HEK293 (cell line): ENCODE data around the gene DZIP1L.

ENCODE experiments used
- CTCF ChIA-PET: fragments of 350-600 bp; formaldehyde crosslinking; extraction: SDS; loops from one replicate; lab custom pipeline; 2021; ENCODE audit warnings: antibody characterized with exemption; lab: Yijun Ruan, JAX
- POLR2A ChIA-PET: fragments of 300-600 bp; formaldehyde crosslinking; extraction: SDS; loops from one replicate; lab custom pipeline; 2020; ENCODE audit warnings: antibody characterized with exemption, inconsistent platforms; lab: Yijun Ruan, JAX
- H3K27ac ChIP-seq: fragments of 200-500 bp; sonication (Bioruptor generic); 2 replicates; pipeline ENCODE4 v1.5.1; 2014; ENCODE audit warnings: low read depth, low read length, control low read depth, inconsistent platforms; ENCODE audit errors: extremely low read depth
- H3K36me3 ChIP-seq, 2 experiments: fragments of 200-500 bp in 1 of 2; sonication (Bioruptor generic) in 1 of 2; 1 replicate in 1 of 2; 2 replicates in 1 of 2; pipeline ENCODE4 v1.5.1; 2014 to 2017; ENCODE audit warnings: inconsistent platforms in 2 of 2, low read length in 2 of 2; ENCODE audit not compliant: control insufficient read depth in 2 of 2, insufficient read depth in 1 of 2
- H3K4me1 ChIP-seq: fragments of 200-500 bp; sonication (Bioruptor generic); 2 replicates; pipeline ENCODE4 v1.5.1; 2014; ENCODE audit warnings: mild to moderate bottlenecking, low read length, inconsistent platforms; ENCODE audit not compliant: control insufficient read depth, insufficient read depth
- H3K4me3 ChIP-seq: 2 replicates; pipeline ENCODE4 v1.5.1; 2011; ENCODE audit warnings: low read depth, mild to moderate bottlenecking, control low read depth, low read length, moderate library complexity
- H3K9me3 ChIP-seq: fragments of 200-500 bp; sonication (Bioruptor generic); 2 replicates; pipeline ENCODE4 v1.5.1; 2014; ENCODE audit warnings: low read depth, low read length, inconsistent platforms; ENCODE audit not compliant: control insufficient read depth, insufficient read depth
- EGR2 ChIP-seq: fragments of 450-650 bp; formaldehyde crosslinking; IDR thresholded peaks from 2 replicates; pipeline ENCODE4 v1.5.1; 2016; ENCODE audit warnings: low read depth, missing biosample characterization, missing genetic modification characterization
- GFI1B ChIP-seq: fragments of 450-650 bp; formaldehyde crosslinking; IDR thresholded peaks from 2 replicates; pipeline ENCODE4 v1.5.1; 2016; ENCODE audit warnings: missing biosample characterization, missing genetic modification characterization
- SCRT2 ChIP-seq: fragments of 450-650 bp; formaldehyde crosslinking; IDR thresholded peaks from 2 replicates; pipeline ENCODE4 v1.5.1; 2016; ENCODE audit warnings: missing biosample characterization, missing genetic modification characterization
- ZBTB8A ChIP-seq: fragments of 450-650 bp; formaldehyde crosslinking; IDR thresholded peaks from 2 replicates; pipeline ENCODE4 v1.5.1; 2016; ENCODE audit warnings: missing biosample characterization, missing genetic modification characterization
- ZNF132 ChIP-seq: fragments of 450-650 bp; formaldehyde crosslinking; IDR thresholded peaks from 2 replicates; pipeline ENCODE4 v1.5.1; 2017; ENCODE audit warnings: missing biosample characterization, missing genetic modification characterization, borderline replicate concordance
- ZNF133 ChIP-seq: fragments of 450-650 bp; formaldehyde crosslinking; IDR thresholded peaks from 2 replicates; pipeline ENCODE4 v1.5.1; 2016; ENCODE audit warnings: missing biosample characterization, missing genetic modification characterization
- ZNF174 ChIP-seq: fragments of 450-650 bp; formaldehyde crosslinking; IDR thresholded peaks from 2 replicates; pipeline ENCODE4 v1.5.0; 2017; ENCODE audit warnings: missing biosample characterization, mild to moderate bottlenecking, missing genetic modification characterization
- ZNF175 ChIP-seq: fragments of 450-650 bp; formaldehyde crosslinking; IDR thresholded peaks from 2 replicates; pipeline ENCODE4 v1.5.1; 2016; ENCODE audit warnings: missing biosample characterization, missing genetic modification characterization
- ZNF416 ChIP-seq: fragments of 450-650 bp; formaldehyde crosslinking; IDR thresholded peaks from 2 replicates; pipeline ENCODE4 v1.5.1; 2016; ENCODE audit warnings: missing biosample characterization, missing genetic modification characterization
- ZNF423 ChIP-seq: fragments of 450-650 bp; formaldehyde crosslinking; IDR thresholded peaks from 2 replicates; pipeline ENCODE4 v1.5.1; 2016; ENCODE audit warnings: missing biosample characterization, missing genetic modification characterization
- ZNF510 ChIP-seq: fragments of 450-650 bp; formaldehyde crosslinking; IDR thresholded peaks from 2 replicates; pipeline ENCODE4 v1.5.1; 2018; ENCODE audit warnings: mild to moderate bottlenecking, missing genetic modification characterization, missing biosample characterization; ENCODE audit not compliant: insufficient replicate concordance
- ZNF514 ChIP-seq: fragments of 450-650 bp; formaldehyde crosslinking; IDR thresholded peaks from 2 replicates; pipeline ENCODE4 v1.5.1; 2016; ENCODE audit warnings: missing biosample characterization, missing genetic modification characterization
- ZNF530 ChIP-seq: fragments of 450-650 bp; formaldehyde crosslinking; IDR thresholded peaks from 2 replicates; pipeline ENCODE4 v1.5.1; 2016; ENCODE audit warnings: low read depth, missing biosample characterization, missing genetic modification characterization
- ZNF600 ChIP-seq: fragments of 450-650 bp; formaldehyde crosslinking; IDR thresholded peaks from 2 replicates; pipeline ENCODE4 v1.5.1; 2016; ENCODE audit warnings: missing biosample characterization, missing genetic modification characterization
- ZNF76 ChIP-seq: fragments of 450-650 bp; formaldehyde crosslinking; IDR thresholded peaks from 2 replicates; pipeline ENCODE4; 2016; ENCODE audit warnings: low read depth, missing biosample characterization, missing genetic modification characterization, borderline replicate concordance
- ZNF837 ChIP-seq: fragments of 450-650 bp; formaldehyde crosslinking; IDR thresholded peaks from 2 replicates; pipeline ENCODE4 v1.5.1; 2016; ENCODE audit warnings: missing biosample characterization, missing genetic modification characterization
- ZSCAN30 ChIP-seq: fragments of 450-650 bp; IDR thresholded peaks from 2 replicates; pipeline ENCODE4 v1.5.1; 2018; ENCODE audit warnings: missing biosample characterization, mild to moderate bottlenecking, missing genetic modification characterization, moderate library complexity
- TF ChIP-seq, protein P1 (sequence below): fragments of 450-650 bp; formaldehyde crosslinking; IDR thresholded peaks from 2 replicates; pipeline ENCODE4 v1.5.1; 2016; ENCODE audit warnings: missing biosample characterization, missing genetic modification characterization
- TF ChIP-seq, protein P2 (sequence below): fragments of 450-650 bp; formaldehyde crosslinking; IDR thresholded peaks from 2 replicates; pipeline ENCODE4 v1.5.1; 2016; ENCODE audit warnings: missing biosample characterization, missing genetic modification characterization
- TF ChIP-seq, protein P3 (sequence below): fragments of 450-650 bp; formaldehyde crosslinking; IDR thresholded peaks from 2 replicates; pipeline ENCODE4 v1.5.1; 2016; ENCODE audit warnings: missing biosample characterization, missing genetic modification characterization
- TF ChIP-seq, protein P4 (sequence below): fragments of 450-650 bp; formaldehyde crosslinking; IDR thresholded peaks from 2 replicates; pipeline ENCODE4 v1.5.1; 2016; ENCODE audit warnings: missing biosample characterization, missing genetic modification characterization

The DZIP1L gene

DNA sequence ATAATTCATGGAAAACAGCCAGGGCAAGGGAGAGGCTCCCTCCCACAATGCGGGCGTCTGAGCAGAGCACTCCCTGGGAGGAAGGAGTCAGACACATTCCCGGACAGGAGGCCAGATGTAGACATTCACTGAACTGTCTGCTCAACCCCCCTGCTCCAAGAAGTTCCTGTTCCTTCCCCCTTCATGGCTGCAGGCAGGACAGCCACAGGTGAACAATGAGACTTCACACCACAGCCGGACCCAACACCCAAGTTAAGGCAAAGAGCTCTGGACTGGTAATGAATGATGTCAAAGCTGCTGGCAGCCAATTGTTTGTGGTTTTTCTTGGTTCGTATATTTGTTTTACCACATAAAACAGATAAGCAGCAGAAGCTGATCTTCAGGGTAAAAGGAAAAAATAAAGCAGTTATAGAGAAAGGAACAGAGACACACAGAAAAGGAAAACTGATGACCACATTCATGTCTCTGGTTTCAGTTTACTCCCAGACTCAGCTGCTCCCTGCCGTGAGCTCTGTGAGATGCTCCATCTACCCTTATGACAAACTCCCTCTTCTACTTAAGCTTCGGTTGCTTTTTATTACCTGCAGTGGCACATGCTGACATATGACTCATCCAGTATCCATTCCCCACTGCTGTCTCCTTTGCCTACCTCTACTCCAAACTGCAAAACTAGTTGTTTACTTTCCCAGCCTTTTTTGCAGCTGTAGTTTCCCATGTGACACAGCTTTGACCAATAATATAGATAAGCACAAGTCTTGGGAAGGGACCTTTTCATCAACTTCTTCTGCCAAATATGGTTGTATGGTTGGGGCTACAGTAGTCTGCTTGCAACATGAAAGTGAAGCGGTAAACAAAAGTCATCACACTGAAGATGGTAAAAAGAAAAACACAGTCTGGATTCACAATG, 33.1 kb downstream of the DZIP1L start (continued):
- TF ChIP-seq, protein P1, sequence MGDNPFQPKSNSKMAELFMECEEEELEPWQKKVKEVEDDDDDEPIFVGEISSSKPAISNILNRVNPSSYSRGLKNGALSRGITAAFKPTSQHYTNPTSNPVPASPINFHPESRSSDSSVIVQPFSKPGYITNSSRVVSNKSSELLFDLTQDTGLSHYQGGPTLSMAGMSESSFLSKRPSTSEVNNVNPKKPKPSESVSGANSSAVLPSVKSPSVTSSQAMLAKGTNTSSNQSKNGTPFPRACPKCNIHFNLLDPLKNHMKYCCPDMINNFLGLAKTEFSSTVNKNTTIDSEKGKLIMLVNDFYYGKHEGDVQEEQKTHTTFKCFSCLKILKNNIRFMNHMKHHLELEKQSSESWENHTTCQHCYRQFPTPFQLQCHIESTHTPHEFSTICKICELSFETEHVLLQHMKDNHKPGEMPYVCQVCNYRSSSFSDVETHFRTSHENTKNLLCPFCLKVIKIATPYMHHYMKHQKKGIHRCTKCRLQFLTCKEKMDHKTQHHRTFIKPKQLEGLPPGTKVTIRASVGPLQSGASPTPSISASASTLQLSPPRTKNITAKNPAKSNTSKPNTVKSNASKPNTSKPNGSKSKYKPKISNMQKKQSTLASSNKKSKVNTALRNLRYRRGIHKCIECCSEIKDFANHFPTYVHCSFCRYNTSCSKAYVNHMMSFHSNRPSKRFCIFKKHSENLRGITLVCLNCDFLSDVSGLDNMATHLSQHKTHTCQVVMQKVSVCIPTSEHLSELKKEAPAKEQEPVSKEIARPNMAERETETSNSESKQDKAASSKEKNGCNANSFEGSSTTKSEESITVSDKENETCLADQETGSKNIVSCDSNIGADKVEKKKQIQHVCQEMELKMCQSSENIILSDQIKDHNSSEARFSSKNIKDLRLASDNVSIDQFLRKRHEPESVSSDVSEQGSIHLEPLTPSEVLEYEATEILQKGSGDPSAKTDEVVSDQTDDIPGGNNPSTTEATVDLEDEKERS (tag by site-specific recombination): no peak
- TF ChIP-seq ZNF837 (tag by site-specific recombination): no peak
- TF ChIP-seq ZNF416 (tag by site-specific recombination): no peak
- no peak for TF ChIP-seq ZNF510 (tag by site-specific recombination)
- TF ChIP-seq ZNF174: no peak
- TF ChIP-seq ZNF600: peak; percentile 59; the same call in 1 of the 2 replicates
- TF ChIP-seq ZNF132 (tag by site-specific recombination): no peak
- no peak for TF ChIP-seq ZNF514 (tag by site-specific recombination)
- TF ChIP-seq, all 188 proteins: peak for 57

DNA sequence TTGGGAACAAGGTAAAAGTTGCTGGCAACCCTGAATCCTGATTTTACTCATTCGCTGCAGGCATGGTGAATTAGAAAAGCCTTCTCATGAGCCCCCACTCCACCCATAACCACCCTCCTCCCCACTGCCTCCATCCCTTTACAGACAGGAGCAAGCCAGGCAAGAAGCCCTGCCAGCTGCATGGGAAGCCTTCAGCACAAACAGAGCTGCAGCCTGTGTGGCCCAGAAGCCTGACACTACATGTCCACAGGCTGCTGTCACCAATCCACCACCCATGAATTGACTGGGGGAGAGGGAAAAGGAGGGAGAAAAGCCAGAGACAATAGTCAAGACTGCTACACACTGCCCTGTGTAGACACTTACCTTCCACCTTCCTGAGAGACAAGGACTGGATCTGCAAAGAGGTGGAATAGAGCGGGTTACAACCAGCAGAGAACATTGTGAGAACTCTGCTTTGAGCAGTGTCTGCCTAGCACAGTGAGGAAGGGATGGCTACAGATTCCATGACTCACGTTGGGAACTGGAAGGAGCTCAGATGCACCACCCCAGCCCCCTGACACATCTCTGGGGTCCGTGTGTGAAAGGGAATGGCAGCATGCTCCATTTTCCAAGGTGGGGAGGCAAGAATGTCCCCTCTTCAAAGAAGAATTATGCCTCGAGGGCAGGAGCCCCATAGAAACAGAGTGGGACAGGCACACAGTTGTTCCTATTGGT, 33.9 kb downstream of the DZIP1L start:
- H3K36me3 ChIP-seq: peaks cover 0 to 75% of the 10 kb centered on the region in 2 experiments; a peak in 1 of 3 replicates
- H3K9me3 ChIP-seq: no peaks in the 10 kb centered on the region
- TF ChIP-seq ZSCAN30 (tag by site-specific recombination) (no peak), EGR2 (tag by site-specific recombination) (no peak), ZNF530 (tag by site-specific recombination) (no peak), GFI1B (tag by site-specific recombination) (no peak), SCRT2 (tag by site-specific recombination) (no peak), ZBTB8A (tag by site-specific recombination) (no peak), ZNF423 (tag by site-specific recombination) (no peak), ZNF175 (tag by site-specific recombination) (no peak), ZNF133 (tag by site-specific recombination) (no peak), ZNF76 (tag by site-specific recombination) (no peak)
- TF ChIP-seq, protein P2, sequence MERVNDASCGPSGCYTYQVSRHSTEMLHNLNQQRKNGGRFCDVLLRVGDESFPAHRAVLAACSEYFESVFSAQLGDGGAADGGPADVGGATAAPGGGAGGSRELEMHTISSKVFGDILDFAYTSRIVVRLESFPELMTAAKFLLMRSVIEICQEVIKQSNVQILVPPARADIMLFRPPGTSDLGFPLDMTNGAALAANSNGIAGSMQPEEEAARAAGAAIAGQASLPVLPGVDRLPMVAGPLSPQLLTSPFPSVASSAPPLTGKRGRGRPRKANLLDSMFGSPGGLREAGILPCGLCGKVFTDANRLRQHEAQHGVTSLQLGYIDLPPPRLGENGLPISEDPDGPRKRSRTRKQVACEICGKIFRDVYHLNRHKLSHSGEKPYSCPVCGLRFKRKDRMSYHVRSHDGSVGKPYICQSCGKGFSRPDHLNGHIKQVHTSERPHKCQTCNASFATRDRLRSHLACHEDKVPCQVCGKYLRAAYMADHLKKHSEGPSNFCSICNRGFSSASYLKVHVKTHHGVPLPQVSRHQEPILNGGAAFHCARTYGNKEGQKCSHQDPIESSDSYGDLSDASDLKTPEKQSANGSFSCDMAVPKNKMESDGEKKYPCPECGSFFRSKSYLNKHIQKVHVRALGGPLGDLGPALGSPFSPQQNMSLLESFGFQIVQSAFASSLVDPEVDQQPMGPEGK: no peak
- TF ChIP-seq, protein P3, sequence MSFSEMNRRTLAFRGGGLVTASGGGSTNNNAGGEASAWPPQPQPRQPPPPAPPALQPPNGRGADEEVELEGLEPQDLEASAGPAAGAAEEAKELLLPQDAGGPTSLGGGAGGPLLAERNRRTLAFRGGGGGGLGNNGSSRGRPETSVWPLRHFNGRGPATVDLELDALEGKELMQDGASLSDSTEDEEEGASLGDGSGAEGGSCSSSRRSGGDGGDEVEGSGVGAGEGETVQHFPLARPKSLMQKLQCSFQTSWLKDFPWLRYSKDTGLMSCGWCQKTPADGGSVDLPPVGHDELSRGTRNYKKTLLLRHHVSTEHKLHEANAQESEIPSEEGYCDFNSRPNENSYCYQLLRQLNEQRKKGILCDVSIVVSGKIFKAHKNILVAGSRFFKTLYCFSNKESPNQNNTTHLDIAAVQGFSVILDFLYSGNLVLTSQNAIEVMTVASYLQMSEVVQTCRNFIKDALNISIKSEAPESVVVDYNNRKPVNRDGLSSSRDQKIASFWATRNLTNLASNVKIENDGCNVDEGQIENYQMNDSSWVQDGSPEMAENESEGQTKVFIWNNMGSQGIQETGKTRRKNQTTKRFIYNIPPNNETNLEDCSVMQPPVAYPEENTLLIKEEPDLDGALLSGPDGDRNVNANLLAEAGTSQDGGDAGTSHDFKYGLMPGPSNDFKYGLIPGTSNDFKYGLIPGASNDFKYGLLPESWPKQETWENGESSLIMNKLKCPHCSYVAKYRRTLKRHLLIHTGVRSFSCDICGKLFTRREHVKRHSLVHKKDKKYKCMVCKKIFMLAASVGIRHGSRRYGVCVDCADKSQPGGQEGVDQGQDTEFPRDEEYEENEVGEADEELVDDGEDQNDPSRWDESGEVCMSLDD: no peak
- TF ChIP-seq, protein P4, sequence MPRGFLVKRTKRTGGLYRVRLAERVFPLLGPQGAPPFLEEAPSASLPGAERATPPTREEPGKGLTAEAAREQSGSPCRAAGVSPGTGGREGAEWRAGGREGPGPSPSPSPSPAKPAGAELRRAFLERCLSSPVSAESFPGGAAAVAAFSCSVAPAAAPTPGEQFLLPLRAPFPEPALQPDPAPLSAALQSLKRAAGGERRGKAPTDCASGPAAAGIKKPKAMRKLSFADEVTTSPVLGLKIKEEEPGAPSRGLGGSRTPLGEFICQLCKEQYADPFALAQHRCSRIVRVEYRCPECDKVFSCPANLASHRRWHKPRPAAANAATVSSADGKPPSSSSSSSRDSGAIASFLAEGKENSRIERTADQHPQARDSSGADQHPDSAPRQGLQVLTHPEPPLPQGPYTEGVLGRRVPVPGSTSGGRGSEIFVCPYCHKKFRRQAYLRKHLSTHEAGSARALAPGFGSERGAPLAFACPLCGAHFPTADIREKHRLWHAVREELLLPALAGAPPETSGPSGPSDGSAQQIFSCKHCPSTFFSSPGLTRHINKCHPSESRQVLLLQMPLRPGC: no peak
- 0 out of 2 replicates have a peak, but pooled peaks cover 8% of the 10 kb centered on the region for H3K4me1 ChIP-seq
- ChIA-PET CTCF (interaction anchor here (0.8 to 2.2 kb wide), 4 partner anchors 8 to 398 kb away, joined by 3 to 16 read pairs (median 4); no protein-coding TSS in a partner anchor), POLR2A (interaction anchor here (1.0 to 1.6 kb wide), 2 partner anchors 11 to 34 kb away, joined by 3 to 10 read pairs; partner anchors contain the start of gene DZIP1L)
- no peak overlapping the region for H3K4me3 ChIP-seq
- H3K27ac ChIP-seq: peak overlapping the region; percentile 43; the same call in 1 of the 2 replicates
